ENCODE data around the gene RARS1.

GRCh38 chr5:168443533-168443932, 42.7 kb upstream of the RARS1 start:
- no peak for TF ChIP-seq CTCF (IDR thresholded peaks at IDR 0.05)
- no peak for TF ChIP-seq POLR2A (IDR thresholded peaks at IDR 0.05)
- TF ChIP-seq POLR2AphosphoS5 (IDR thresholded peaks at IDR 0.05), result no peak
